K562 (cell line): ENCODE results near the gene OTOL1. TPM values are rescaled to one million over a fixed set of nuclear protein-coding genes. Genes with fewer than 3 reads are reported as not detected.

Source experiments
- ATAC-seq: fragments of 200-7000 bp; cut with Tn5 transposase; 3 replicates; pipeline ENCODE4 v1.9.1; 2020; ENCODE audit warnings: moderate library complexity
- BruUV-seq: library from RNA; stranded (reverse); fragments of 400-500 nt; replicated peaks from 2 replicates; lab custom pipeline; 2021; lab: Mats Ljungman, UMichigan
- CTCF ChIA-PET: fragments of 300-600 bp; formaldehyde crosslinking; extraction: SDS; loops from one replicate; lab custom pipeline; 2021; ENCODE audit warnings: low intra/inter-chr PET ratio; lab: Yijun Ruan, JAX
- POLR2A ChIA-PET: fragments of 300-600, 350-650 bp; sonication (Branson Sonifier 250); formaldehyde crosslinking; extraction: SDS; loops from one replicate; lab custom pipeline; 2021; ENCODE audit warnings: antibody characterized with exemption, inconsistent platforms; lab: Yijun Ruan, JAX
- DNase-seq, 4 experiments: peaks; one replicate each; pipeline versions ENCODE4 v3.0.0 to v3.0.0-alpha.2; 2011 to 2018; ENCODE audit warnings: low spot score in 3 of 4, mixed read lengths in 3 of 4; ENCODE audit errors: extremely low read depth in 1 of 4
- FAIRE-seq: peaks from 2 replicates; lab custom pipeline; 2011; peaks lifted over from hg19 to GRCh38; lab: Jason Lieb, UNC
- H2AFZ ChIP-seq: 2 replicates; pipeline ENCODE4 v1.6.0; 2011; ENCODE audit warnings: low read depth, low read length, control low read depth, inconsistent platforms
- H3K27ac ChIP-seq: fragments of 200-600 bp; 3 replicates; pipeline ENCODE4 v1.8.0; 2011; ENCODE audit warnings: low read depth, mild to moderate bottlenecking, control low read depth, inconsistent platforms, low read length, moderate library complexity, mixed read lengths; ENCODE audit errors: extremely low read depth
- H3K27me3 ChIP-seq, 2 experiments: fragments of 300-600 bp in 1 of 2; 2 replicates in 1 of 2; 3 replicates in 1 of 2; pipeline versions ENCODE4 v1.6.0 to v1.8.0; 2011; ENCODE audit warnings: inconsistent platforms in 2 of 2, low read length in 2 of 2, mild to moderate bottlenecking in 1 of 2, mixed read lengths in 1 of 2, moderate library complexity in 1 of 2; ENCODE audit not compliant: control insufficient read depth in 2 of 2, insufficient read depth in 2 of 2
- H3K36me3 ChIP-seq: fragments of 300-600 bp; 3 replicates; pipeline ENCODE4 v1.8.0; 2011; ENCODE audit warnings: mild to moderate bottlenecking, low read length, inconsistent platforms; ENCODE audit not compliant: control insufficient read depth, insufficient read depth
- H3K4me1 ChIP-seq, 2 experiments: fragments of 200-600 bp in 1 of 2; replicated peaks in 1 of 2; 2 replicates in 1 of 2; 3 replicates in 1 of 2; pipeline versions ENCODE4 v1.5.1 to v1.8.0; 2011; ENCODE audit warnings: inconsistent platforms in 2 of 2, low read length in 2 of 2, mild to moderate bottlenecking in 1 of 2, mixed read lengths in 1 of 2, moderate library complexity in 1 of 2; ENCODE audit not compliant: control insufficient read depth in 2 of 2, insufficient read depth in 2 of 2
- H3K4me2 ChIP-seq: 2 replicates; pipeline ENCODE4 v1.6.1; 2011; ENCODE audit warnings: low read length, control low read depth, inconsistent platforms, mixed read lengths; ENCODE audit not compliant: insufficient read depth
- H3K4me3 ChIP-seq: fragments of 200-600 bp; sonication (generic), shearing (Covaris generic); 2 replicates; pipeline ENCODE4 v1.5.1; 2016; ENCODE audit warnings: control low read depth, inconsistent platforms
- H3K79me2 ChIP-seq: fragments of 200-600 bp; 3 replicates; pipeline ENCODE4 v1.8.0; 2011; ENCODE audit warnings: low read length, inconsistent platforms; ENCODE audit not compliant: control insufficient read depth, insufficient read depth
- H3K9ac ChIP-seq, 2 experiments: 2 replicates each; pipeline versions ENCODE4 v1.6.0 to v1.6.1; 2011; ENCODE audit warnings: low read depth in 2 of 2, low read length in 2 of 2, control low read depth in 1 of 2, inconsistent platforms in 1 of 2, mild to moderate bottlenecking in 1 of 2, mixed read lengths in 1 of 2; ENCODE audit not compliant: insufficient read depth in 1 of 2
- H3K9me1 ChIP-seq: one replicate; pipeline ENCODE4 v1.6.0; 2011; ENCODE audit warnings: inconsistent platforms, mild to moderate bottlenecking, low read length, moderate library complexity; ENCODE audit not compliant: control insufficient read depth, insufficient read depth
- H3K9me3 ChIP-seq: replicated peaks from 2 replicates; pipeline ENCODE4 v1.5.1; 2011; ENCODE audit warnings: low read depth, low read length, inconsistent platforms; ENCODE audit not compliant: control insufficient read depth, insufficient read depth
- H4K20me1 ChIP-seq: replicated peaks from 2 replicates; pipeline ENCODE4 v1.6.1; 2011; ENCODE audit warnings: low read length, inconsistent platforms, mixed read lengths; ENCODE audit not compliant: control insufficient read depth, insufficient read depth
- AFF1 ChIP-seq, 2 experiments: fragments of 450-650 bp; IDR thresholded peaks; 2 replicates each; pipeline ENCODE4 v1.6.1; 2018; ENCODE audit warnings: mild to moderate bottlenecking in 2 of 2, low read depth in 1 of 2; ENCODE audit not compliant: partially characterized antibody in 2 of 2
- ZNF785 ChIP-seq: fragments of 250-450 bp; sonication (Bioruptor Pico); IDR thresholded peaks from 2 replicates; pipeline ENCODE4 v1.4.0; 2020; ENCODE audit warnings: mild to moderate bottlenecking
- in situ Hi-C: fragments of 300-500 bp; cut with MboI; formaldehyde crosslinking; loops from 4 replicates; pipeline ENCODE4 v1.15.0; 2018; ENCODE audit warnings: inconsistent platforms, mixed read lengths
- intact Hi-C: fragments of 100-400 bp; cut with micrococcal nuclease; formaldehyde crosslinking; loops from 2 replicates; pipeline ENCODE4 v1.14.2; 2022
- polyA plus RNA-seq, 8 experiments: library from polyadenylated mRNA; depleted of rRNA in 4 of 8; stranded (reverse) in 5 of 8; unstranded in 3 of 8; fragments of >200 nt; fragmentation: Nextera tagmentation in 2 of 8; fragmentation: Illumina TruSeq in 1 of 8; extraction: Ambion mirVana in 2 of 8; extraction: Trizol in 1 of 8; gene quantifications; 2 replicates each; pipeline versions ENCODE4 v1.2.1 to v1.2.3, GENCODE V29; 2011 to 2014; ENCODE audit warnings: inconsistent platforms in 1 of 8, missing spikeins in 1 of 8
- total RNA-seq, 7 experiments: library from RNA; depleted of rRNA in 6 of 7; stranded (reverse); fragments of >200 nt in 6 of 7; fragmentation: Illumina TruSeq in 2 of 7; extraction: Trizol in 2 of 7; gene quantifications; 2 replicates each; pipeline versions ENCODE4 v1.2.1 to v1.2.3, GENCODE V29; 2011 to 2021; ENCODE audit warnings: low replicate concordance in 1 of 7

Gene OTOL1
- total and polyA plus RNA-seq, 9 of the 15 experiments (the other 6 are each of a cell fraction or from before 2014, with no cell fraction given), result not detected

- no peak for TF ChIP-seq AFF1 (IDR thresholded peaks at IDR 0.05; ENCODE audit: low read depth in 1 of 2, partially characterized antibody in 2 of 2)
Measured at GRCh38 chr3:161475206-161475605, 21.4 kb upstream of the OTOL1 start (continued).

GRCh38 chr3:161475905-161476304, 20.7 kb upstream of the OTOL1 start:
- POLR2A ChIA-PET, result no interaction called here
- no TSS peak for BruUV-seq
- no peak for FAIRE-seq

More at GRCh38 chr3:161475905-161476304, 20.7 kb upstream of the OTOL1 start:
- TF ChIP-seq ZNF785, result no peak
- in situ Hi-C loops (no loop called here), intact Hi-C loops (no loop called here)
- no peak overlapping the region for H3K4me3 ChIP-seq
- DNase-seq (no peak), ATAC-seq (no peak)
- no peak overlapping the region for H3K9ac ChIP-seq
- H3K27me3 ChIP-seq, result no peaks in the 10 kb centered on the region
- no peaks in the 10 kb centered on the region for H3K9me3 ChIP-seq
- H4K20me1 ChIP-seq, result no peaks in the 10 kb centered on the region
- no peaks in the 10 kb centered on the region for H3K79me2 ChIP-seq
- H3K4me1 ChIP-seq, result no peaks in the 10 kb centered on the region
- H2AFZ ChIP-seq, result no peak overlapping the region
- CTCF ChIA-PET, result no interaction called here
- H3K27ac ChIP-seq, result no peak overlapping the region
- H3K36me3 ChIP-seq, result no peaks in the 10 kb centered on the region
- H3K9me1 ChIP-seq, result no peaks in the 10 kb centered on the region
- H3K4me2 ChIP-seq, result no peak overlapping the region
